GM21786 (cell line): ENCODE results near the gene TLX2.
A peak's percentile ranks its signal among the peaks of the same experiment; 100 is the strongest.

Experiments
- ATAC-seq: cut with Tn5 transposase; IDR thresholded peaks from one replicate; pipeline ENCODE4 v1.9.1; 2021; ENCODE audit not compliant: unreplicated experiment

Gene TLX2

GRCh38 chr2:74496997-74497776, 17.1 kb upstream of the TLX2 start:
- no peak for ATAC-seq

- no peak for ATAC-seq
Measured at GRCh38 chr2:74497777-74498499, 16.3 kb upstream of the TLX2 start.

GRCh38 chr2:74498500-74499266, 15.6 kb upstream of the TLX2 start:
- ATAC-seq: no peak

- ATAC-seq: no peak
Measured at GRCh38 chr2:74499267-74499939, 14.8 kb upstream of the TLX2 start, which contains the start of gene LBX2. LBX2 (minus strand) TSS chr2:74499603; CDS start chr2:74499537, 66 bp downstream.

- no peak for ATAC-seq
Measured at GRCh38 chr2:74499940-74500577, 14.2 kb upstream of the TLX2 start.

- no peak for ATAC-seq
Measured at GRCh38 chr2:74500578-74500946, 13.7 kb upstream of the TLX2 start.

GRCh38 chr2:74501335-74502071, 12.7 kb upstream of the TLX2 start:
- no peak for ATAC-seq

- ATAC-seq: no peak
Measured at GRCh38 chr2:74502147-74502719, 12.0 kb upstream of the TLX2 start.

GRCh38 chr2:74502720-74503505, 11.3 kb upstream of the TLX2 start:
- ATAC-seq: peak; percentile 35

GRCh38 chr2:74503506-74504475, 10.5 kb upstream of the TLX2 start:
- no peak for ATAC-seq

- no peak for ATAC-seq
Measured at GRCh38 chr2:74504591-74504990, 9.7 kb upstream of the TLX2 start.

GRCh38 chr2:74505448-74506246, 8.6 kb upstream of the TLX2 start:
- ATAC-seq: no peak

- peak; percentile 90 for ATAC-seq
Measured at GRCh38 chr2:74507145-74507925, 6.9 kb upstream of the TLX2 start, which contains the start of gene PCGF1. PCGF1 (minus strand) TSS chr2:74507695; CDS start chr2:74507668, 27 bp downstream.

- ATAC-seq: peak; percentile 0
Measured at GRCh38 chr2:74507926-74508520, 6.2 kb upstream of the TLX2 start.

- ATAC-seq: no peak
Measured at GRCh38 chr2:74510272-74510671, 4.0 kb upstream of the TLX2 start.
